Suprapubic skin (tissue), 4 donors: ENCODE data around the gene DBN1. TPM values are rescaled to one million over a fixed set of nuclear protein-coding genes. Genes with fewer than 3 reads are reported as not detected.

ENCODE experiments used
- DNase-seq, 2 donors: peaks; one replicate each; pipeline ENCODE4 v3.0.0-alpha.2; 2019; ENCODE audit warnings: low spot score in 2 of 2
- H3K27ac ChIP-seq: fragments of 200-600 bp; sonication (generic); one replicate; pipeline ENCODE4 v1.5.1; 2019
- H3K27me3 ChIP-seq: fragments of 200-600 bp; sonication (generic); one replicate; pipeline ENCODE4 v1.5.1; 2019
- H3K36me3 ChIP-seq: fragments of 200-600 bp; sonication (generic); one replicate; pipeline ENCODE4 v1.5.1; 2019
- H3K4me1 ChIP-seq: fragments of 200-600 bp; sonication (generic); one replicate; pipeline ENCODE4 v1.5.1; 2019
- H3K4me3 ChIP-seq: fragments of 200-600 bp; sonication (generic); one replicate; pipeline ENCODE4 v1.5.1; 2019; ENCODE audit warnings: mild to moderate bottlenecking
- H3K9me3 ChIP-seq: fragments of 200-600 bp; sonication (generic); one replicate; pipeline ENCODE4 v1.5.1; 2019
- EP300 ChIP-seq: sonication (generic); formaldehyde crosslinking; IDR thresholded peaks from one replicate; pipeline ENCODE4 v1.6.1; 2017; ENCODE audit warnings: antibody characterized with exemption
- POLR2A ChIP-seq, 2 donors: fragments of 450-650 bp; IDR thresholded peaks; one replicate each; pipeline ENCODE4 v1.6.1; 2017; ENCODE audit warnings: antibody characterized with exemption in 2 of 2, mild to moderate bottlenecking in 2 of 2, moderate library complexity in 2 of 2
- POLR2AphosphoS5 ChIP-seq, 3 donors: sonication (generic); formaldehyde crosslinking; IDR thresholded peaks; one replicate each; pipeline ENCODE4 v1.6.1; 2017; ENCODE audit warnings: antibody characterized with exemption in 3 of 3
- WGBS: methylation state at CpG from one replicate; pipeline ENCODE4 v1.1.5; 2018; 5-methylcytosine and 5-hydroxymethylcytosine counted together
- total RNA-seq, 4 donors: library from RNA; depleted of rRNA; stranded (reverse); fragments of >200 nt; gene quantifications; one replicate each; pipeline ENCODE4 v1.1.0, GENCODE V29; 2016
- TF ChIP-seq, protein P1 (sequence below), 2 donors: fragments of 200-600 bp in 1 of 2; fragments of 450-650 bp in 1 of 2; sonication (generic) in 1 of 2; IDR thresholded peaks; one replicate each; pipeline ENCODE4 v1.5.1; 2016 to 2019; ENCODE audit warnings: antibody characterized with exemption in 2 of 2, mild to moderate bottlenecking in 1 of 2, moderate library complexity in 1 of 2

DBN1 gene
- total RNA-seq, 4 donors from 2014 or later = 13.1 to 43.4 (median 25.3) TPM

DNA sequence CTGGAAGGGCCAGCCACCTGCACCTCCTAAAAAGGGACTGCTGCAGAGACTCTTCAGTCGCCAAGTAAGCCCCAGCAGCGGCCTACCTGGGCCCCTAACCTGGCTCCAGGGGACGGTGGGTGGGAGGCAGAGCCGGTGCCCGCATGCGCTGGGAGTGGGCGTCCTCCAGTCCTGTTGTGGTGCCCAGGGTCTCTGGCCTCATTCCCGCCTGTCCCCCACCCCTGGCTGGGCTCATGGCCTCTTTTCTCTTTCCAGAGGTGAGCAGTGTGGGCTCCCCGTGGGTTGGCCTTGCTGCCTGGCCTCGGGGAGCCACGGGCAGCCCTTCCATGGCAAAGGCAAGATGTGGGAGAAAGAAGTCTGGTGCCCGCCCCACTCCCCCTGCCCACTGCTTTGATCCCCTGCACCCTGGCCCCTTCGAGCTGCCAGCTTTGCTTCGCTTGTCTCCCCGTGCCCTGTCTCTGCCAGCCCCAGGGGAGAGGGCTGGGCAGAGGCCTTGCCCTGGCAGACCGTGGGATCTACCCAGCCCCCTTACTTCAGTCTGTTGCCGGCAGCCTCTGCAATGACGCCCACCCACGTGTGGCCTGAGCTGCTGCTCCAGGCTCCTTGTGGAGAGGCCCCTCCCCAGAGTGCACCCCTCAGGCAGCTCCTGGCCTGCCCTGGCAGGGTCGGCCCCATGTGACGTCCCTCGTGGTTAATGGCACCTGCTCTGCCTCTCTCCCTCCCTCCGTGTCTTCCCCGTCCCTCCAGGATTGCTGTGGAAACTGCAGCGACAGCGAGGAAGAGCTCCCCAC is 32.2 kb downstream of the DBN1 start:
- 77% methylated on average over 16 of the region's 26 CpGs for WGBS
- H3K4me1 ChIP-seq = peaks cover 25% of the 10 kb centered on the region
- no peaks in the 10 kb centered on the region for H3K9me3 ChIP-seq
- no peak overlapping the region for H3K4me3 ChIP-seq
- peak in 1 of 2 donors; percentile 64 for DNase-seq
- peaks cover 38% of the 10 kb centered on the region for H3K36me3 ChIP-seq
- H3K27me3 ChIP-seq = no peaks in the 10 kb centered on the region
- no peak overlapping the region for H3K27ac ChIP-seq
- TF ChIP-seq, protein P1, sequence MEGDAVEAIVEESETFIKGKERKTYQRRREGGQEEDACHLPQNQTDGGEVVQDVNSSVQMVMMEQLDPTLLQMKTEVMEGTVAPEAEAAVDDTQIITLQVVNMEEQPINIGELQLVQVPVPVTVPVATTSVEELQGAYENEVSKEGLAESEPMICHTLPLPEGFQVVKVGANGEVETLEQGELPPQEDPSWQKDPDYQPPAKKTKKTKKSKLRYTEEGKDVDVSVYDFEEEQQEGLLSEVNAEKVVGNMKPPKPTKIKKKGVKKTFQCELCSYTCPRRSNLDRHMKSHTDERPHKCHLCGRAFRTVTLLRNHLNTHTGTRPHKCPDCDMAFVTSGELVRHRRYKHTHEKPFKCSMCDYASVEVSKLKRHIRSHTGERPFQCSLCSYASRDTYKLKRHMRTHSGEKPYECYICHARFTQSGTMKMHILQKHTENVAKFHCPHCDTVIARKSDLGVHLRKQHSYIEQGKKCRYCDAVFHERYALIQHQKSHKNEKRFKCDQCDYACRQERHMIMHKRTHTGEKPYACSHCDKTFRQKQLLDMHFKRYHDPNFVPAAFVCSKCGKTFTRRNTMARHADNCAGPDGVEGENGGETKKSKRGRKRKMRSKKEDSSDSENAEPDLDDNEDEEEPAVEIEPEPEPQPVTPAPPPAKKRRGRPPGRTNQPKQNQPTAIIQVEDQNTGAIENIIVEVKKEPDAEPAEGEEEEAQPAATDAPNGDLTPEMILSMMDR (IDR thresholded peaks at IDR 0.05) = no peak
- no peak for TF ChIP-seq EP300
- TF ChIP-seq POLR2A (IDR thresholded peaks at IDR 0.05) = no peak
- no peak for TF ChIP-seq POLR2AphosphoS5 (IDR thresholded peaks at IDR 0.05)

DNA sequence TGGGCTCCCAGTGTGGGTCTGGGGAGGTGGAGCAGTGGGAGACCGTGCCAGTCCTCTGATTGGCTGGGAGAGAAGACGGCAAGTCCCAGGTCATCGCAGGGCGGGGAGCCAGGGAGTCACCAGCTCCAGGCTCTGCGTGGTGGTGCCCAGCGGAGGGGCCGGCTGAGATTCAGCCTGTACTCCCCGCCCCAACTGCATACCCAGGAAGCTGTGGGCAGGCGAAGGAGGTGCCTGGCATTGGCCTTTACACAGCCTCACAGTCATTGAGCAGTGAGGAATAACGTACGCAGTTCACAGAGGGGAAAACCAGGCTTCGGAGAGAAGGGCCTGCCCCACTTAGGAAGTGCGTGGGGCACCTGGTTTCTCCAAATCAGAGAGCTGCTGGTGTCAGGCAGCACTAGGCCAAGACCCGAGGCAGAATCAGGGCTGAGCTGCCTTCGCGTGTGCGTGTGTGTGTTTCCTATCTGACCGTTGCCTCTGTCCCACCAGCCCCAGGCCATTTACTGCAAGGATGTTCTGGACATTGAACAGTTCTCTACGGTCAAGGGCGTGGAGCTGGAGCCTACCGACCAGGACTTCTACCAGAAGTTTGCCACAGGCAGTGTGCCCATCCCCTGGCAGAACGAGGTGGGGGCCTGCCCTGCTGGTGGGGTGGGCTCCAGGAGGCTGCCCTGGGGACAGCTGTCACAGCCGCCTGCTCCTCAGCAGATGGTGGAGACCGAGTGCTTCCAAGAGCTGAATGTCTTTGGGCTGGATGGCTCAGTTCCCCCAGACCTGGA is 33.0 kb downstream of the DBN1 start:
- Histone ChIP-seq H3K27ac (no peak overlapping the region), H3K36me3 (peaks cover 46% of the 10 kb centered on the region), H3K27me3 (no peaks in the 10 kb centered on the region), H3K4me3 (no peak overlapping the region), H3K9me3 (no peaks in the 10 kb centered on the region), H3K4me1 (peaks cover 17% of the 10 kb centered on the region)
- no peak for TF ChIP-seq POLR2AphosphoS5 (IDR thresholded peaks at IDR 0.05)
- no peak for TF ChIP-seq POLR2A (IDR thresholded peaks at IDR 0.05)
- TF ChIP-seq EP300 = no peak
- WGBS = 54% methylated on average over 7 of the region's 24 CpGs
- DNase-seq = no peak

DNA sequence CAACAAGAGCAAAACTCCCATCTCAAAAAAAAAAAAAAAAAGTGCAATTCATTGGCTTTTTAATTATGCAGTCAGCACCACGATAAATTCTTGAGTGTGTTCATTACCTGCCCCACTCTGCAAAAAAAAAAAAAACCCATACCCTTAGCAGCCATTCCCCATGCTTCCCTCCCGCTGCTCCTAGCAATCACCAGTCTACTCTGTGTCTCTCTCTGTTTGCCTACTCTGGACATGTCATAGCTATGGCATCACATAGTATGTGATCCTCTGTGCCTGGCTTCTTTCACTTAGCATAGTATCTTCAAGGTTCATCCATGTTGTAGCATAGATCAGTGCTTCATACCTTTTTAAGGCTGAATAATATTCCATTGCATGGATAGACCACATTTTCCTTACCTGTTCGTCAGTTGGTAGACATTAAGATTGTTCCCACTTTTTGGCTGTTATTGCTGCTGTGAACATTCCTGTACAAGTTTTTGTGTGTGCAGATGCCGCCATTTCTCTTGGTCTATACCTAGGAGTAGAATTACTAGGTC is 33.8 kb downstream of the DBN1 start:
- 76% methylated on average over 4 of the region's 4 CpGs for WGBS

DNA sequence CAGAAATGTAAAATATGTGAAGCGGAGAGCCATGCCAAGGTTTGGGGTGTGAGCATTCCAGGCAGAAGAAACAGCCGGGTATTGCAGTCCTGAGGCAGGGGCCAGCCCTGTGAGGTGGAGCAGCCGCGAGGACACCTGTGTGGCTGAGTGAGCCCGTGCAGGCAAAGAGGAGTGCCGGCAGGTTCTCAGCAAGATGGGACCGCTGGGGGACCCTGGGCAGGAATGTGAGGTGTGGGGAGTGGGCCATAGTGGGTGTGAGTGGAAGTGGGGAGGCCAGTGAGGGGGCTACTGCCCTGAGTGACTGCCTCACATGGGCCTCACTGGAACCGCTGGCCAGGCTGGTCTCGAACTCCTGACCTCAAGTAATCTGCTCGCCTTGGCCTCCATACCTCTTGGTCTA is 35.0 kb downstream of the DBN1 start:
- WGBS = 70% methylated on average over 10 of the region's 10 CpGs
- Histone ChIP-seq H3K27ac (no peak overlapping the region), H3K9me3 (no peaks in the 10 kb centered on the region), H3K36me3 (peaks cover 64% of the 10 kb centered on the region), H3K4me1 (peaks cover 9% of the 10 kb centered on the region), H3K4me3 (no peak overlapping the region), H3K27me3 (no peaks in the 10 kb centered on the region)
- DNase-seq = no peak
- no peak for TF ChIP-seq EP300
- no peak for TF ChIP-seq POLR2AphosphoS5 (IDR thresholded peaks at IDR 0.05)
- TF ChIP-seq POLR2A (IDR thresholded peaks at IDR 0.05) = no peak
- TF ChIP-seq, protein P1 (IDR thresholded peaks at IDR 0.05) = no peak

More for the DNA sequence above, 33.8 kb downstream of the DBN1 start:
- Histone ChIP-seq H3K27me3 (no peaks in the 10 kb centered on the region), H3K9me3 (no peaks in the 10 kb centered on the region), H3K27ac (no peak overlapping the region), H3K36me3 (peaks cover 54% of the 10 kb centered on the region), H3K4me1 (peaks cover 9% of the 10 kb centered on the region), H3K4me3 (no peak overlapping the region)
- TF ChIP-seq EP300 = no peak
- TF ChIP-seq, protein P1 (IDR thresholded peaks at IDR 0.05) = no peak
- no peak for TF ChIP-seq POLR2AphosphoS5 (IDR thresholded peaks at IDR 0.05)
- no peak for TF ChIP-seq POLR2A (IDR thresholded peaks at IDR 0.05)
- DNase-seq = no peak

DNA sequence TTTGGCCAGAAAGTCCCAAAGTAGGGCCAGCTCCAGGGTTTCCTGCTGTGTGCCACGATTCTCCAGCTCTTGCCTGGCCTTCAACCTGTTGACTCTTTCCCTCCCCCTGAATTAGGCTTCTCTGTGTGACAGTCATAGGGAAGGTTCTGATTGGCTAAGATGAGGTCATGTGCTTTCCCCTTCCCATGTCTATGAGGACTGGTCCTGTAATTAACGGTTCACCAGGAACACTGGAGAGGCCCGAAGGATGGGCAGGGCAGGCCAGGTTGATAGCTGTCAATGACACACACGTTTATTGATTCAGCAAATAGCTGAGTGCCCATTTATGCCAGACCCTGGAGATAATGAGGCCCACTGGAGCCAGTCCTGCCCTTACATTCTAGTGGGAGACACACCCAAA is 35.8 kb downstream of the DBN1 start:
- Histone ChIP-seq H3K27ac (no peak overlapping the region), H3K27me3 (no peaks in the 10 kb centered on the region), H3K4me3 (no peak overlapping the region), H3K9me3 (no peaks in the 10 kb centered on the region), H3K36me3 (peaks cover 72% of the 10 kb centered on the region), H3K4me1 (peaks cover 18% of the 10 kb centered on the region)
- TF ChIP-seq EP300 = no peak
- TF ChIP-seq, protein P1 (IDR thresholded peaks at IDR 0.05) = no peak
- TF ChIP-seq POLR2A (IDR thresholded peaks at IDR 0.05) = no peak
- no peak for TF ChIP-seq POLR2AphosphoS5 (IDR thresholded peaks at IDR 0.05)
- no peak for DNase-seq
- 40% methylated on average over 4 of the region's 4 CpGs for WGBS
